Measurements from ENCODE around the gene MTMR11. TPM values are rescaled to one million over a fixed set of nuclear protein-coding genes. Genes with fewer than 3 reads are reported as not detected.

Gene MTMR11
- total RNA-seq, 1 experiment from 2014 or later: 16.0 TPM

GRCh38 chr1:149972547-149972946, 35.9 kb upstream of the MTMR11 start:
- no peaks in the 10 kb centered on the region for H3K9me2 ChIP-seq (ENCODE audit: insufficient read depth)
- H3K27me3 ChIP-seq (ENCODE audit: insufficient read depth, low read depth): no peaks in the 10 kb centered on the region
- no peaks in the 10 kb centered on the region; the same call in 1 of the 2 replicates for H4K20me1 ChIP-seq (ENCODE audit: insufficient read depth)
- H3K4me2 ChIP-seq: no peak overlapping the region
- ChIA-PET CTCF (no interaction called here), POLR2A (ENCODE audit: unreplicated experiment) (no interaction called here)
- no peaks in the 10 kb centered on the region for H3K4me1 ChIP-seq (replicated peaks; ENCODE audit: insufficient read depth)
- H3K4me3 ChIP-seq: no peak overlapping the region
- H3K27ac ChIP-seq: no peak overlapping the region
- no peak for DNase-seq
- TF ChIP-seq EZH2 (IDR thresholded peaks at IDR 0.05; ENCODE audit: low read depth) (no peak), CTCF (conservative IDR thresholded peaks at IDR 0.05) (no peak)
- H3K79me2 ChIP-seq (ENCODE audit: low read depth): 0 out of 2 replicates have a peak, but pooled peaks cover 3% of the 10 kb centered on the region
- H3K9me3 ChIP-seq (ENCODE audit: insufficient read depth, low read depth): no peaks in the 10 kb centered on the region
- H3K36me3 ChIP-seq (ENCODE audit: low read depth): peaks cover 23% of the 10 kb centered on the region
- intact Hi-C loops (cut with micrococcal nuclease; ENCODE audit: unreplicated experiment): no loop called here
- BruUV-seq (replicated peaks): no TSS peak
- H3F3A ChIP-seq (ENCODE audit: insufficient read depth, low read depth): peaks cover 5% of the 10 kb centered on the region; the same call in 1 of the 2 replicates
- H2AFZ ChIP-seq: no peak overlapping the region

- Histone ChIP-seq H3K9me2 (ENCODE audit: insufficient read depth) (no peaks in the 10 kb centered on the region), H3K4me2 (no peak overlapping the region), H2AFZ (no peak overlapping the region), H3K27ac (no peak overlapping the region), H3K4me3 (no peak overlapping the region), H3K36me3 (ENCODE audit: low read depth) (peaks cover 24% of the 10 kb centered on the region), H3K27me3 (ENCODE audit: insufficient read depth, low read depth) (no peaks in the 10 kb centered on the region), H3F3A (ENCODE audit: insufficient read depth, low read depth) (peaks cover 24% of the 10 kb centered on the region), H3K9me3 (ENCODE audit: insufficient read depth, low read depth) (no peaks in the 10 kb centered on the region), H3K4me1 (replicated peaks; ENCODE audit: insufficient read depth) (peaks cover 7% of the 10 kb centered on the region), H4K20me1 (ENCODE audit: insufficient read depth) (no peaks in the 10 kb centered on the region; the same call in 1 of the 2 replicates), H3K79me2 (ENCODE audit: low read depth) (no peaks in the 10 kb centered on the region)
- no peak for DNase-seq
- BruUV-seq (replicated peaks): no TSS peak
- POLR2A ChIA-PET (ENCODE audit: unreplicated experiment): no interaction called here
- intact Hi-C loops (cut with micrococcal nuclease; ENCODE audit: unreplicated experiment): no loop called here
- TF ChIP-seq EZH2 (IDR thresholded peaks at IDR 0.05; ENCODE audit: low read depth) (no peak), CTCF (conservative IDR thresholded peaks at IDR 0.05) (no peak)
- CTCF ChIA-PET: no interaction called here
Observed at GRCh38 chr1:149967646-149968045, 31.0 kb upstream of the MTMR11 start.

- no peak for DNase-seq
- no TSS peak for BruUV-seq (replicated peaks)
- ChIA-PET CTCF (no interaction called here), POLR2A (ENCODE audit: unreplicated experiment) (no interaction called here)
- Histone ChIP-seq H3K27me3 (ENCODE audit: insufficient read depth, low read depth) (no peaks in the 10 kb centered on the region), H3K36me3 (ENCODE audit: low read depth) (peaks cover 24% of the 10 kb centered on the region), H3K9me2 (ENCODE audit: insufficient read depth) (no peaks in the 10 kb centered on the region), H3K9me3 (ENCODE audit: insufficient read depth, low read depth) (no peaks in the 10 kb centered on the region), H4K20me1 (ENCODE audit: insufficient read depth) (no peaks in the 10 kb centered on the region; the same call in 1 of the 2 replicates), H3K4me2 (no peak overlapping the region), H2AFZ (no peak overlapping the region), H3K27ac (no peak overlapping the region), H3F3A (ENCODE audit: insufficient read depth, low read depth) (peaks cover 29% of the 10 kb centered on the region), H3K4me3 (no peak overlapping the region), H3K79me2 (ENCODE audit: low read depth) (no peaks in the 10 kb centered on the region), H3K4me1 (replicated peaks; ENCODE audit: insufficient read depth) (peaks cover 7% of the 10 kb centered on the region)
- intact Hi-C loops (cut with micrococcal nuclease; ENCODE audit: unreplicated experiment): no loop called here
- TF ChIP-seq EZH2 (IDR thresholded peaks at IDR 0.05; ENCODE audit: low read depth) (no peak), CTCF (conservative IDR thresholded peaks at IDR 0.05) (no peak)
Observed at GRCh38 chr1:149967041-149967440, 30.4 kb upstream of the MTMR11 start.

Data from PC-9 (cell line).